ENCODE data around the gene KRT72.
"Not testable (repeated sequence)": the region's sequence is repeated elsewhere in the genome, so short reads cannot be mapped to it uniquely, and the experiment has no call there.

KRT72 gene

GRCh38 chr12:52606581-52607218 lies 5.4 kb upstream of the KRT72 start:
- DNase-seq (ENCODE audit: low read depth): no peak

GRCh38 chr12:52606096-52606495 lies 4.8 kb upstream of the KRT72 start:
- no peak for DNase-seq (ENCODE audit: low read depth)

- no peak for DNase-seq (ENCODE audit: low read depth)
Measured at GRCh38 chr12:52605542-52605941, 4.3 kb upstream of the KRT72 start.

- DNase-seq (ENCODE audit: low read depth): no peak
Measured at GRCh38 chr12:52604859-52605258, 3.6 kb upstream of the KRT72 start.

GRCh38 chr12:52603314-52603713 lies 2.1 kb upstream of the KRT72 start:
- DNase-seq (ENCODE audit: low read depth): no peak

GRCh38 chr12:52602552-52602951 lies 1.3 kb upstream of the KRT72 start:
- DNase-seq (ENCODE audit: low read depth): no peak

- no peak for DNase-seq (ENCODE audit: low read depth)
Measured at GRCh38 chr12:52601671-52602070, 408 bp upstream of the KRT72 start.

GRCh38 chr12:52600475-52600874 lies 788 bp downstream of the KRT72 start:
- DNase-seq (ENCODE audit: low read depth): no peak

- no peak for DNase-seq (ENCODE audit: low read depth)
Measured at GRCh38 chr12:52600071-52600470, 1.2 kb downstream of the KRT72 start.

GRCh38 chr12:52598966-52599365 lies 2.3 kb downstream of the KRT72 start:
- no peak for DNase-seq (ENCODE audit: low read depth)

- DNase-seq (ENCODE audit: low read depth): not testable (repeated sequence)
Measured at GRCh38 chr12:52594237-52594636, 7.0 kb downstream of the KRT72 start.

GRCh38 chr12:52591521-52591920 lies 9.7 kb downstream of the KRT72 start:
- DNase-seq (ENCODE audit: low read depth): no peak

- DNase-seq (ENCODE audit: low read depth): no peak
Measured at GRCh38 chr12:52590021-52590420, 11.2 kb downstream of the KRT72 start.

- no peak for DNase-seq (ENCODE audit: low read depth)
Measured at GRCh38 chr12:52587563-52587962, 13.7 kb downstream of the KRT72 start.

- no peak for DNase-seq (ENCODE audit: low read depth)
Measured at GRCh38 chr12:52585946-52586345, 15.3 kb downstream of the KRT72 start.

GRCh38 chr12:52585066-52585465 lies 16.2 kb downstream of the KRT72 start:
- DNase-seq (ENCODE audit: low read depth): no peak

- DNase-seq (ENCODE audit: low read depth): no peak
Measured at GRCh38 chr12:52584156-52584682, 17.0 kb downstream of the KRT72 start.

GRCh38 chr12:52582971-52583456 lies 18.2 kb downstream of the KRT72 start:
- DNase-seq (ENCODE audit: low read depth): no peak

GRCh38 chr12:52582486-52582885 lies 18.8 kb downstream of the KRT72 start:
- no peak for DNase-seq (ENCODE audit: low read depth)

GRCh38 chr12:52581481-52581880 lies 19.8 kb downstream of the KRT72 start:
- no peak for DNase-seq (ENCODE audit: low read depth)

- DNase-seq (ENCODE audit: low read depth): no peak
Measured at GRCh38 chr12:52581066-52581465, 20.2 kb downstream of the KRT72 start.

GRCh38 chr12:52580496-52580895 lies 20.8 kb downstream of the KRT72 start:
- DNase-seq (ENCODE audit: low read depth): no peak

GRCh38 chr12:52579468-52580465 lies 21.5 kb downstream of the KRT72 start:
- DNase-seq (ENCODE audit: low read depth): no peak
